HL-60 (cell line): Measurements from ENCODE around the gene SLC43A1.

ENCODE experiments used
- DNase-seq, 2 experiments: peaks; one replicate each; pipeline ENCODE4 v3.0.0-alpha.2; 2010 to 2020; ENCODE audit warnings: low read depth in 1 of 2, low spot score in 1 of 2
- H3K27ac ChIP-seq: fragments of 250-450 bp; sonication (Bioruptor Pico); replicated peaks from 2 replicates; pipeline ENCODE4 v1.5.1; 2020; ENCODE audit warnings: mild to moderate bottlenecking, moderate library complexity
- H3K27me3 ChIP-seq: fragments of 250-450 bp; sonication (Bioruptor Pico); 2 replicates; pipeline ENCODE4 v1.5.1; 2021; ENCODE audit warnings: mild to moderate bottlenecking, moderate library complexity; ENCODE audit not compliant: insufficient read depth, poor library complexity, severe bottlenecking
- H3K4me3 ChIP-seq: replicated peaks from 2 replicates; pipeline ENCODE4 v1.5.1; 2011; ENCODE audit warnings: mild to moderate bottlenecking, control low read depth, low read length; ENCODE audit not compliant: insufficient read depth
- GABPA ChIP-seq: IDR thresholded peaks from 2 replicates; pipeline ENCODE4 v1.6.1; 2012; ENCODE audit warnings: low read depth
- POLR2AphosphoS5 ChIP-seq: IDR thresholded peaks from 2 replicates; pipeline ENCODE4 v1.6.1; 2012; ENCODE audit warnings: low read depth
- SPI1 ChIP-seq: IDR thresholded peaks from 2 replicates; pipeline ENCODE4 v1.6.1; 2012; ENCODE audit warnings: low read depth, mild to moderate bottlenecking, borderline replicate concordance
- TF ChIP-seq, protein P1 (sequence below): IDR thresholded peaks from 2 replicates; pipeline ENCODE4 v1.6.1; 2012; ENCODE audit warnings: low read depth; ENCODE audit not compliant: insufficient replicate concordance
- TF ChIP-seq, protein P2 (sequence below): IDR thresholded peaks from one replicate; pipeline ENCODE4 v1.5.1; 2011; ENCODE audit warnings: low read length, control low read depth, inconsistent platforms; ENCODE audit not compliant: insufficient read depth

Gene SLC43A1

GRCh38 chr11:57530596-57531507 lies 15.3 kb upstream of the SLC43A1 start, which contains the start of gene TIMM10:
TIMM10 (minus strand) TSS chr11:57530754; CDS start chr11:57530189, 565 bp downstream.
- DNase-seq, result peak; percentile 98 to 99
- H3K27ac ChIP-seq, result peak within 1 kb of the TSS; percentile 76
- TF ChIP-seq SPI1, result peak; percentile 63; the same call in 1 of the 2 replicates
- TF ChIP-seq GABPA, result peak; percentile 86
- no peak; the same call in 1 of the 2 replicates for TF ChIP-seq POLR2AphosphoS5
- H3K27me3 ChIP-seq, result no peaks in the 10 kb centered on the region
- H3K4me3 ChIP-seq, result peak within 1 kb of the TSS; percentile 91

DNA sequence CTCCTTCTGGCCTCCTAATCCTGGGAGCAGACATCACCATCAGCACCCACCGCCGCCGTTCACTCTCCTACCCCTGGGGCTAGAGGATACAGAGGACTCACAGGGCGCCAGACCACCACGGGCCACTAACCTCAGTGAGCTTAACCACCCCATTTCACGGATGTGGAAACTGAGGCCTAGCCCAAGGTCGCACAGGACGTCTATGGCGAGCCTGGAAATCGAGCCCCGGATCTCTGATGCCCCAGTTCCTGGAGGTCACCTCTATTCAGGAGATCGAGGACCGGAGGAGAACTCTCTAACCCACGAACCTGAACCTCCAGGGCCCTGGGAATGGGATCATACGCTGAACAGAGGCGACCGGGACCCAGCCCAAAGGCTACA lies 14.7 kb upstream of the SLC43A1 start:
- no peaks in the 10 kb centered on the region for H3K27me3 ChIP-seq
- peak overlapping the region; percentile 91 for H3K4me3 ChIP-seq
- TF ChIP-seq POLR2AphosphoS5, result no peak
- TF ChIP-seq SPI1, result no peak
- no peak for TF ChIP-seq GABPA
- TF ChIP-seq, protein P1, sequence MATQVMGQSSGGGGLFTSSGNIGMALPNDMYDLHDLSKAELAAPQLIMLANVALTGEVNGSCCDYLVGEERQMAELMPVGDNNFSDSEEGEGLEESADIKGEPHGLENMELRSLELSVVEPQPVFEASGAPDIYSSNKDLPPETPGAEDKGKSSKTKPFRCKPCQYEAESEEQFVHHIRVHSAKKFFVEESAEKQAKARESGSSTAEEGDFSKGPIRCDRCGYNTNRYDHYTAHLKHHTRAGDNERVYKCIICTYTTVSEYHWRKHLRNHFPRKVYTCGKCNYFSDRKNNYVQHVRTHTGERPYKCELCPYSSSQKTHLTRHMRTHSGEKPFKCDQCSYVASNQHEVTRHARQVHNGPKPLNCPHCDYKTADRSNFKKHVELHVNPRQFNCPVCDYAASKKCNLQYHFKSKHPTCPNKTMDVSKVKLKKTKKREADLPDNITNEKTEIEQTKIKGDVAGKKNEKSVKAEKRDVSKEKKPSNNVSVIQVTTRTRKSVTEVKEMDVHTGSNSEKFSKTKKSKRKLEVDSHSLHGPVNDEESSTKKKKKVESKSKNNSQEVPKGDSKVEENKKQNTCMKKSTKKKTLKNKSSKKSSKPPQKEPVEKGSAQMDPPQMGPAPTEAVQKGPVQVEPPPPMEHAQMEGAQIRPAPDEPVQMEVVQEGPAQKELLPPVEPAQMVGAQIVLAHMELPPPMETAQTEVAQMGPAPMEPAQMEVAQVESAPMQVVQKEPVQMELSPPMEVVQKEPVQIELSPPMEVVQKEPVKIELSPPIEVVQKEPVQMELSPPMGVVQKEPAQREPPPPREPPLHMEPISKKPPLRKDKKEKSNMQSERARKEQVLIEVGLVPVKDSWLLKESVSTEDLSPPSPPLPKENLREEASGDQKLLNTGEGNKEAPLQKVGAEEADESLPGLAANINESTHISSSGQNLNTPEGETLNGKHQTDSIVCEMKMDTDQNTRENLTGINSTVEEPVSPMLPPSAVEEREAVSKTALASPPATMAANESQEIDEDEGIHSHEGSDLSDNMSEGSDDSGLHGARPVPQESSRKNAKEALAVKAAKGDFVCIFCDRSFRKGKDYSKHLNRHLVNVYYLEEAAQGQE, result no peak
- TF ChIP-seq, protein P2, sequence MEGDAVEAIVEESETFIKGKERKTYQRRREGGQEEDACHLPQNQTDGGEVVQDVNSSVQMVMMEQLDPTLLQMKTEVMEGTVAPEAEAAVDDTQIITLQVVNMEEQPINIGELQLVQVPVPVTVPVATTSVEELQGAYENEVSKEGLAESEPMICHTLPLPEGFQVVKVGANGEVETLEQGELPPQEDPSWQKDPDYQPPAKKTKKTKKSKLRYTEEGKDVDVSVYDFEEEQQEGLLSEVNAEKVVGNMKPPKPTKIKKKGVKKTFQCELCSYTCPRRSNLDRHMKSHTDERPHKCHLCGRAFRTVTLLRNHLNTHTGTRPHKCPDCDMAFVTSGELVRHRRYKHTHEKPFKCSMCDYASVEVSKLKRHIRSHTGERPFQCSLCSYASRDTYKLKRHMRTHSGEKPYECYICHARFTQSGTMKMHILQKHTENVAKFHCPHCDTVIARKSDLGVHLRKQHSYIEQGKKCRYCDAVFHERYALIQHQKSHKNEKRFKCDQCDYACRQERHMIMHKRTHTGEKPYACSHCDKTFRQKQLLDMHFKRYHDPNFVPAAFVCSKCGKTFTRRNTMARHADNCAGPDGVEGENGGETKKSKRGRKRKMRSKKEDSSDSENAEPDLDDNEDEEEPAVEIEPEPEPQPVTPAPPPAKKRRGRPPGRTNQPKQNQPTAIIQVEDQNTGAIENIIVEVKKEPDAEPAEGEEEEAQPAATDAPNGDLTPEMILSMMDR, result no peak
- DNase-seq, result no peak
- peak overlapping the region; percentile 76 for H3K27ac ChIP-seq

- TF ChIP-seq, protein P2, result no peak
- TF ChIP-seq SPI1 (no peak), POLR2AphosphoS5 (no peak), GABPA (no peak)
- TF ChIP-seq, protein P1, result no peak
- H3K4me3 ChIP-seq, result no peak overlapping the region; the same call in 1 of the 2 replicates
- H3K27me3 ChIP-seq, result no peaks in the 10 kb centered on the region
- no peak overlapping the region for H3K27ac ChIP-seq
- no peak for DNase-seq
These were observed 13.5 kb upstream of the SLC43A1 start for GRCh38 chr11:57529012-57529411.

DNA sequence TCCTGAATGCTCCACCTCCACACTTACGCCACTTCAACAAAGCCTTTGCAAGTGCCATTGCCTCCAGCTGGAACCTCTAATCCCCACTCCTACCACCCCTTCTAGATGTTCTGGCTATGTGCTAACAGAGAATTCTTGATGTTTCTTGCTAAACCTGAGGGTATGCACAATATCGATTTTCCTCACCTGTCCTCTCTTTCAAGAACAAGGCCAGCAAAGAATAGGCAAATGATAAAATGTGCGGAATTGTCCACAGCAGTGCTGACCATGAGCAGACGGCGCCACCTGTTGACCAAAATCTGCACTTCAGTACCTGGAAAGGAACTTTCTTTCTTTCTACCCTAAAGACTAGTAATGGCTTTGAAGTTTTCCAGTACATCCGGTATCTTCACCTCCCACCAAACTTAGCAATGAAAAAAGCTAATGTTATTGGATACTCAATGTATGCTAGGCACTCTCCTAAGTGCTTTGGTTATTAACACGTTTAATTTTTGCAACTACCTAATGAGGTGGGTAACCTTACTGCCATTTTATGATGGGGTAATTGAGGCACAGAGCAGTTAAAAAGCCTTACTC lies 11.6 kb upstream of the SLC43A1 start:
- peak in 1 of 2 experiments; percentile 69 for DNase-seq
- Histone ChIP-seq H3K4me3 (no peak overlapping the region), H3K27me3 (no peaks in the 10 kb centered on the region), H3K27ac (no peak overlapping the region)
- TF ChIP-seq GABPA, result no peak
- TF ChIP-seq, protein P2, result peak; percentile 86
